ENCODE measurements around the gene GPR161.
"Not testable (repeated sequence)": the region's sequence is repeated elsewhere in the genome, so short reads cannot be mapped to it uniquely, and the experiment has no call there.

Gene GPR161

DNA sequence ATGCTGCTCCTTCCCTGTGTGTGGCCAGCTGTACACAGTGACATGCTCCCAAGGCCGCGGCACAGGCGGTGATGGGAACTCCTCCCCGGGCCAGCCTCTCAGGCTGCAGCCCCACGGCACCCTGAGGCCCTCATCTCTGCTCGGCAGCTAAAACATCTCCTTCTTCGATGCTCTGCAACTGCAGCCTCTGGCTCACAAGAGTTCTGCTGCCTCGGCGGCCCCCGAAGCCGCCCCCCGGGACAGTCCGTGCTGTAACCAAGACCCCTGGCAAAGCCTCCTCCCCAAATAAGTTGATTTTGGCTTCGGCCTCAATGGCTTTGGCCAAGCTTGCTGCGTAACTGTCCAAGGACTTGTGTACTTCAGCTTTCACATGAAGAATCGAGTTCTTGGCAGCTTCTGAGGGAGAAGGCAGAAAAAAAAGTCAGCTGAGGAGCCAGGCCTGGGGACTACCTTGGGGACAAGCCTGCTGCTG lies 51.3 kb downstream of the GPR161 start:
- DNase-seq, result no peak

GRCh38 chr1:168084396-168085231 lies 52.1 kb downstream of the GPR161 start:
- peak; percentile 68 to 78 for DNase-seq

- DNase-seq, result no peak
Observed at GRCh38 chr1:168083456-168084325, 53.0 kb downstream of the GPR161 start.

GRCh38 chr1:168082008-168082876 lies 54.5 kb downstream of the GPR161 start:
- peak; percentile 73 to 75 for DNase-seq

- no peak for DNase-seq
Observed at GRCh38 chr1:168081373-168082007, 55.2 kb downstream of the GPR161 start.

GRCh38 chr1:168079761-168080160 lies 57.0 kb downstream of the GPR161 start:
- DNase-seq, result no peak

DNA sequence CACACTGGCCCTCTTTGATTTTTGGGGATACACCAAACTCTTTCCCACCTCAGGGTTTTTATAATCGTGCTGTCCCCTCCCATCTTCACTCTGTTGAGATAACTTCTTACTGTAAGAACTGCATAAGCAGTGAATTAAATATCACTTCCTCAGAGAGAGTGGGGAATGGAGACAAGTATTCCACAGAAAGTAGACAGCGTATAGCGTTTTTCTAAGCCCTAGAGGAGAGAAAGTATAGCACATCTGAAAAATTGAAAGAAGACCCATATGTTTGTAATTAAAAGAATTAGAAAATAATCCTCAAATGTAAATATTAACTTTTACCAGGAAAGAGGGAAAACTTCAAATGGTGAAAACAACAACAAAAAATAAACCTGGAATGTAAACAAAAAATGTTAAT lies 67.3 kb downstream of the GPR161 start:
- DNase-seq, result no peak

GRCh38 chr1:168065506-168065905 lies 71.2 kb downstream of the GPR161 start:
- no peak for DNase-seq

- DNase-seq, result no peak
Observed at GRCh38 chr1:168064216-168064615, 72.5 kb downstream of the GPR161 start.

GRCh38 chr1:168057921-168058320 lies 78.8 kb downstream of the GPR161 start:
- DNase-seq, result no peak

- DNase-seq, result no peak
Observed at GRCh38 chr1:168057355-168057754, 79.4 kb downstream of the GPR161 start.

DNA sequence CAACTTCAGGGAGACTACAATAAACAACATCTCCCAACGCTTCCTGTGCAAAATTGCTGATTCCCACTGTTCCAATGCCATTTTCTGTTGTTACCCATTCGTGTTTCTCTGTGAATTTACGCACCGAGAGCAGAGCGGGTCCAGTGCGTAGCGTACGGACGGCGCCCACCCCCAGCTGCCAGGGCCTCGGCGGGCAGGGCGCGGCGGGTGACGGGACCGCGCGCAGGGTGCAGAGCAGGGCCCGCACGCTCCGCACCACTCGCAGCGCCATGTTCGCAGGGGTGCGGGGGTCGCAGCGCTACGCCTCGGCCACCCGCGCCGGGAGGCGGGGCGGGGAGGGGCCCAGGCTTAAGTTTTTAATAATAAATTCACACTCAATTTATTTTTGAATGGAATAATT lies 80.6 kb downstream of the GPR161 start:
- DNase-seq, result not testable (repeated sequence)

DNA sequence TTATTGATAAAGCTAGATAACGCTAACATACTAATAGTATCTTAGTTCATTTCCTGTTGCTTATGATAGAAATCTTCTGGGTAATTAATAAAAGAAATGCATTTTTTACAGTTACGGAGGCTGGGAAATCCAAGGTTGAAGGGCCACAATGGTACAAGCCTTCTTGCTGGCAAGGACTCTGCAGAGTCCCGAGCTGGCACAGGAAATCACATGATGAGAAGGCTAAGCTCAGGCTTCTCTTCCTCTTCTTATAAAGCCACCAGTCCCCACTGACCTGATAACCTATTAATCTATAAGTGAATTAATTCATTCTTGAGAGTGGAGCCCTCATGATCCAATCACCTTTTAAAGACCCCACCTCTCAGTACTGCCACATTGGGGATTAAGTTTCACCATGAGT lies 82.6 kb downstream of the GPR161 start:
- no peak for DNase-seq

GRCh38 chr1:168053681-168054080 lies 83.0 kb downstream of the GPR161 start:
- no peak for DNase-seq

- DNase-seq, result no peak
Observed at GRCh38 chr1:168050880-168051279, 85.8 kb downstream of the GPR161 start.

- DNase-seq, result no peak
Observed at GRCh38 chr1:168050307-168050706, 86.4 kb downstream of the GPR161 start.

DNA sequence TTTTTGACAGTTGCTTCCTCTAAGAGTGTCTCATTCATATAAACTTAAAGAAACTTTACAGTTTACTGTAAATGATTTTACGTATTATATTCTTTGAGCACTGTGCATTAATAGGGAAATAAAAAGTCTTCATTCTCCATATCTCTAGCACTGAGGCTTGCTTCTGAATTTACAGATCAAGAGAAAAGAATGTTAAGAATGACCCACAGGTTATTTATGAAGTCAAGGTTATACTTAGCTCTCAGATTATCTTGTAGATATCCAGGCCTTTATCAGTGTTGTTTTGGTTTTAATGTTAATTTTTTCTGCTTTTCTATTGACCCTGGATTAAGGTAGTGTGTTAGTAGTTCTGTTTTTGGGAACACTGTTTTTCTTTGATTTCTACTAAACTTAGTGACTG lies 91.4 kb downstream of the GPR161 start:
- no peak for DNase-seq

- DNase-seq, result no peak
Observed at GRCh38 chr1:168042362-168042761, 94.4 kb downstream of the GPR161 start.

DNA sequence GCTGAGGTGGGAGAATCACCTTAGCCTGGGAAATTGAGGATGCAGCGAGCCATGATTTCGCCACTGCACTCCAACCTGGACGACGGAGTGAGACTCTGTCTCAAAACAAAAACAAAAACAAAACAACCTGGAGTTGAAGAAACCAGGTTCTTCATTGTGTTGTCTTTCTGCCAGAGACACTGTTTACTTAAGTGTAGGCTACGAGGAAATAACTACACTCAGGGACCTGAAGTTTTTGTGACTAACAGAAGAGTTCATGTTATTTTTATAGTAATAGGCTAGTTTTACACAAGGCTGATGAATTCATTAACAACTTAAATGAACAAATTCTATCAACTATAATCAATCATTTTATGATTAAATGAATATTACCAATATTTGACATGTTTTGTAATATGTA lies 101.4 kb downstream of the GPR161 start:
- no peak for DNase-seq

GRCh38 chr1:168032029-168032428 lies 104.7 kb downstream of the GPR161 start:
- no peak for DNase-seq

GRCh38 chr1:168031627-168032026 lies 105.1 kb downstream of the GPR161 start:
- DNase-seq, result no peak

GRCh38 chr1:168031198-168031597 lies 105.5 kb downstream of the GPR161 start:
- DNase-seq, result no peak
